Naive thymus-derived CD8-positive, alpha-beta T cell (primary cell): Measurements from ENCODE around the gene EBF3. TPM values are rescaled to one million over a fixed set of nuclear protein-coding genes. Genes with fewer than 3 reads are reported as not detected.

Source experiments
- ATAC-seq, 2 donors: fragments of 150-1000 bp; cut with Tn5 transposase in 1 of 2; sonication (Bioruptor Pico), chemical (Tn5 transposase) in 1 of 2; 1 replicate in 1 of 2; 2 replicates in 1 of 2; pipeline ENCODE4 v1.10.0; 2021; ENCODE audit warnings: mild to moderate bottlenecking in 2 of 2, moderate library complexity in 2 of 2
- POLR2A ChIA-PET: fragments of 350-600 bp; sonication (Branson Sonifier 250); formaldehyde crosslinking; loops from one replicate; lab custom pipeline; 2021; ENCODE audit warnings: antibody characterized with exemption; lab: Charles Lee
- DNase-seq, 10 donors: peaks; one replicate each; pipeline versions ENCODE4 v3.0.0 to v3.0.0-alpha.2; 2020 to 2022
- H3K27ac Mint-ChIP-seq, 10 donors: one replicate each; pipeline ENCODE4 v1.8.0; 2020 to 2022; ENCODE audit warnings: mild to moderate bottlenecking in 10 of 10, mixed read lengths in 10 of 10, moderate library complexity in 4 of 10, inconsistent platforms in 1 of 10
- H3K27me3 Mint-ChIP-seq, 5 donors: one replicate each; pipeline ENCODE4 v1.8.0; 2021 to 2022; ENCODE audit warnings: mixed read lengths in 5 of 5
- H3K36me3 Mint-ChIP-seq, 3 donors: one replicate each; pipeline ENCODE4 v1.8.0; 2020 to 2022; ENCODE audit warnings: mixed read lengths in 3 of 3, mild to moderate bottlenecking in 2 of 3, inconsistent platforms in 1 of 3
- H3K4me1 Mint-ChIP-seq, 4 donors: one replicate each; pipeline ENCODE4 v1.8.0; 2021 to 2022; ENCODE audit warnings: mixed read lengths in 4 of 4
- H3K4me3 Mint-ChIP-seq, 10 donors: one replicate each; pipeline ENCODE4 v1.8.0; 2020 to 2022; ENCODE audit warnings: mild to moderate bottlenecking in 10 of 10, mixed read lengths in 10 of 10, moderate library complexity in 6 of 10, inconsistent platforms in 1 of 10
- H3K9me3 Mint-ChIP-seq, 9 donors: one replicate each; pipeline ENCODE4 v1.8.0; 2020 to 2022; ENCODE audit warnings: mixed read lengths in 9 of 9, mild to moderate bottlenecking in 3 of 9, inconsistent platforms in 1 of 9, moderate library complexity in 1 of 9
- polyA plus RNA-seq, 3 donors: library from polyadenylated mRNA; unstranded; fragments of 300-500 nt; fragmentation: Illumina TruSeq; gene quantifications; one replicate each; pipeline ENCODE4 v1.2.3, GENCODE V29; 2021
- total RNA-seq, 8 experiments: library from RNA in 2 of 8; stranded (reverse) in 2 of 8; gene quantifications; one replicate each; pipeline ENCODE4 v1.2.3 and lab custom pipeline; 2021 to 2026

The EBF3 gene
- total and polyA plus RNA-seq, 5 experiments from 2014 or later = not detected

DNA sequence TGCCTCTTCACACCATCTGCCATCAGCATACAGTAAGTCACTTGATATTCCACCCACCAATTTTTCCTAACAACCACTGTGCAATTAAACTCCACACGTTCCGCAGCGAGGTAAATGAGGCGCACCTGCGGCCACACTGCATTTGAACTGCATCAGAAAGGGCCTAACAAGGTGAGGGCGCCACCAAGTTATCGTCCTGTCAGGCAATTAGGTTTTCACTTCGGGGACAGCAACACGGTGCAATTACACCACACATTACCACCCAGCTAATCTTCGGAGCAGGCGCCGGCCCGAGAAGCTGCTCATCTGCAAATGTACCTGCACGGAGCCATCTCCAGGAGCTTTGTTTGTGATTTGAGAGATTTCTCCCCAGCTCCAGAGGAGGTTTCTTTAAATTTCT lies 84.4 kb downstream of the EBF3 start:
- peaks cover 0 to 7% (median 3%) of the 10 kb centered on the region in 5 donors for H3K27me3 Mint-ChIP-seq
- DNase-seq (no peak), ATAC-seq (no peak)
- no peaks in the 10 kb centered on the region for H3K9me3 Mint-ChIP-seq
- no peaks in the 10 kb centered on the region for H3K4me1 Mint-ChIP-seq
- H3K36me3 Mint-ChIP-seq = no peaks in the 10 kb centered on the region
- H3K27ac Mint-ChIP-seq = no peak overlapping the region
- no peak overlapping the region for H3K4me3 Mint-ChIP-seq
- POLR2A ChIA-PET = no interaction called here

DNA sequence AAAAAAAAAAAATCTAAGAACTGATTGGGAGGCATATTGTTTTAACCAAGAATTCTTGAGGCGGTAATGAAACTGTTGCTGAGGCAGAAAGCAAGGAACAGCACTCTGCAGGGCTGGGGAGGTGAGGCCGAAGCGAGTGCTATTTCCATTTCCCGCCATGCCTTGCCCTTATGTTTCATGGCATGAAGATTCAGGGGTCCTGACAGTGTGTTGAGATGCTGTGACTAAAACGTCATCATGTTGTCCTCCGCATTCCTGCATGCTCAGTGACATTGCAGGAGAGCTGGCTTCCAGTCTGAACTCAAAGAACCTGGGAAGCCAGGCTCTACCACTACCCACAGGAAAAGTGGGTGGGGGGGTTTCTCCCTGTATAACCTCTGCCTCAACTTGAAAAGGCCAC lies 85.2 kb downstream of the EBF3 start:
- H3K27ac Mint-ChIP-seq = no peak overlapping the region
- DNase-seq (no peak), ATAC-seq (no peak)
- H3K9me3 Mint-ChIP-seq = no peaks in the 10 kb centered on the region
- POLR2A ChIA-PET = no interaction called here
- no peak overlapping the region for H3K4me3 Mint-ChIP-seq
- H3K27me3 Mint-ChIP-seq = peaks cover 0 to 7% (median 3%) of the 10 kb centered on the region in 5 donors
- H3K4me1 Mint-ChIP-seq = no peaks in the 10 kb centered on the region
- no peaks in the 10 kb centered on the region for H3K36me3 Mint-ChIP-seq

DNA sequence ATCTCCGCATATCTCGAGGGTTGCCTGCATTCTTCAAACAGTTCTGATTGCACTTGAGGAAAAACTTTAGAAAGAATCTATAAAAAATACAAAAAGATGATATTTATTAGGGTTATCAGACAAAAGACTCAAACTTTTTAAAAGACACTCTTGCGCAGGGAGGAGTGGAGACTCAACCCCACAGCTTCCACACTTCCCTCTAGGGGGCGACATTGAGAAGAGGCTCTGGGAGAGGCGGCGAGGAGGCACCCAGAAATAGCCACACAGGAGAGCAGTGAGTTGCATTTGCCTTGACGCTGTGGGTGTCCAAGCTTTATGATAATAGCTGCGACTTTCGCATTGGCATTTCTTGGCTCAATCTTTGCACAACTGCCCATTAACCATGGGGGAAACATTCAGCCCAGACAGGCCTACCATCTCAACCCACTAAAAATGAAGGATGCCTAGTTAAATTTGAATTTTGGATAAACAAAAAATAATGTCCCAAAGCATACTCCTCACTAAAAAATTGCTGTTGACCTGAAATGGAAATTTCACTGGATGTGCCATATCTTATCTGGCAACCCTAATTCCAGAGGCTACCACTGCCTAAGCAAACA lies 86.2 kb downstream of the EBF3 start:
- Mint-ChIP-seq H3K36me3 (no peaks in the 10 kb centered on the region), H3K4me3 (no peak overlapping the region), H3K9me3 (no peaks in the 10 kb centered on the region), H3K27me3 (peaks cover 0 to 7% (median 4%) of the 10 kb centered on the region in 5 donors), H3K27ac (peak overlapping the region in 1 of 10 donors; percentile 67), H3K4me1 (no peaks in the 10 kb centered on the region)
- DNase-seq (peak in 6 of 10 donors; percentile 10 to 37 (median 24)), ATAC-seq (no peak)
- POLR2A ChIA-PET = no interaction called here

GRCh38 chr10:129876838-129877237 lies 87.2 kb downstream of the EBF3 start:
- Mint-ChIP-seq H3K27me3 (peaks cover 0 to 7% (median 5%) of the 10 kb centered on the region in 5 donors), H3K27ac (no peak overlapping the region), H3K4me1 (no peaks in the 10 kb centered on the region), H3K9me3 (no peaks in the 10 kb centered on the region), H3K36me3 (no peaks in the 10 kb centered on the region), H3K4me3 (no peak overlapping the region)
- DNase-seq (no peak), ATAC-seq (no peak)
- POLR2A ChIA-PET = no interaction called here

- Mint-ChIP-seq H3K4me3 (no peak overlapping the region), H3K36me3 (no peaks in the 10 kb centered on the region), H3K27me3 (peaks cover 0 to 7% (median 5%) of the 10 kb centered on the region in 5 donors), H3K27ac (no peak overlapping the region), H3K9me3 (no peaks in the 10 kb centered on the region), H3K4me1 (peaks cover 3 to 5% (median 3%) of the 10 kb centered on the region in 4 donors)
- no peak for DNase-seq
- POLR2A ChIA-PET = no interaction called here
- ATAC-seq = no peak
Measured at GRCh38 chr10:129875993-129876726, 87.9 kb downstream of the EBF3 start.

DNA sequence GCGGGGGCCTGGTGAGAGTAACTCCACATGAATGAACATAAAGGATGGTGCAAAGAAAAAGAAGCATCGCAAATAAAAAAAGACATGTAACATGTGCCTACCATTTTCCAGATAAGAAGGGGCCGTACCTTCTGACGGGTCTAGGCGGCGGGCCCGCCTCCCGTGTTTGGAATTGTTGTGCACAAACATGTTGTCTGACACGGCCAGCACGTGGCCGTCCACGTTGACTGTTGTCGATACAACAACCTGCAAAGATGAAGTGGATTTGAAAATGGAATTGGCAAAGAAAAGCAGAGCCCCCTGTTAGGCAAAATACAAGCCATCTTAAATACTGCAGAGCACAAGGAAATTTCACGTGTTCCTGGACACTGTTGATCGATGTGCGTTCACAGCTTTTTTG lies 90.7 kb downstream of the EBF3 start:
- no peak overlapping the region for H3K4me3 Mint-ChIP-seq
- H3K27ac Mint-ChIP-seq = no peak overlapping the region
- no peak for ATAC-seq
- no peaks in the 10 kb centered on the region for H3K9me3 Mint-ChIP-seq
- POLR2A ChIA-PET = interaction anchor here (0.7 kb wide), 1 partner anchor 1872 kb away, joined by 4 read pairs; no protein-coding TSS in a partner anchor
- peaks cover 4 to 10% (median 8%) of the 10 kb centered on the region in 4 donors for H3K4me1 Mint-ChIP-seq
- H3K36me3 Mint-ChIP-seq = no peaks in the 10 kb centered on the region
- no peak for DNase-seq
- H3K27me3 Mint-ChIP-seq = peaks cover 0 to 7% (median 5%) of the 10 kb centered on the region in 5 donors

DNA sequence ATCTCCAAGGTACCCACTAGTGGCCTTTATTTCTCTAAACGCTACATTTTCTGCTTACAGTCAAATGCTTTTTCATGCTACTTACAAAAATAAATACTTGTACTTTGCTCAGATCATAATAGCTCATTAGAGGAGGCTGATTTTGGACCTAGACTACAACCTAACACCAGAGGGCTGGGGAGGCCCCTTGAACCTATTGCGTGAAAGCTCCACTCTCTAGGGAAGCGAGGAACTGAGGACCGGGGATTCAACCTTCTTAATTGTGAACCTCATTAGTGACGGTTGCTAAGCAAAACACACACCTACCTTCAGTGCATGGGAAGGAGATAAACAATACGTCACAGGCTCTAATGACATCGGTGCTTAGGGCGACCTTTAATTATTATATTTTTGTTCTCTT lies 92.1 kb downstream of the EBF3 start:
- Mint-ChIP-seq H3K27ac (no peak overlapping the region), H3K27me3 (peaks cover 0 to 7% (median 5%) of the 10 kb centered on the region in 5 donors), H3K4me3 (no peak overlapping the region), H3K4me1 (peaks cover 4 to 10% (median 8%) of the 10 kb centered on the region in 4 donors), H3K9me3 (no peaks in the 10 kb centered on the region), H3K36me3 (no peaks in the 10 kb centered on the region)
- POLR2A ChIA-PET = no interaction called here
- DNase-seq (no peak), ATAC-seq (no peak)

- Mint-ChIP-seq H3K27ac (peak overlapping the region in 2 of 10 donors; percentile 12 to 60), H3K27me3 (peaks cover 0 to 7% (median 5%) of the 10 kb centered on the region in 5 donors), H3K4me3 (peak overlapping the region in 2 of 10 donors; percentile 30 to 60), H3K9me3 (no peaks in the 10 kb centered on the region), H3K36me3 (no peaks in the 10 kb centered on the region), H3K4me1 (peaks cover 4 to 10% (median 8%) of the 10 kb centered on the region in 4 donors)
- DNase-seq (no peak), ATAC-seq (peak in 1 of 2 donors; percentile 25)
- POLR2A ChIA-PET = no interaction called here
Measured at GRCh38 chr10:129870961-129871621, 93.0 kb downstream of the EBF3 start.

DNA sequence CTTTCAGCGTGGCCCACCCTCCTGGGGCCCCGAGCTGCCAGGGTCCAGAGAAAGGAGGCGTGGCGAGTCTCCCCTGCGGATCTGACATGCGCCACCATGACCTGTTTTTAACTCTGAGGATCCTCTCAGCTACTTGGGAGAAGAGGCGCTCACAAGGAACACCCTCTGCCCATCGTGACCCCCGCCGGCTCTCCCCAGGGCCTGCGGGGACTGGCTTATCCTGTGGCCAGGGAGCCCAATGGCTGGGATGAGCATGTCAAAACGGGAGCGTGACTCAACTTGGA lies 93.7 kb downstream of the EBF3 start:
- Mint-ChIP-seq H3K27ac (no peak overlapping the region), H3K9me3 (no peaks in the 10 kb centered on the region), H3K4me3 (no peak overlapping the region), H3K4me1 (peaks cover 4 to 10% (median 8%) of the 10 kb centered on the region in 4 donors), H3K27me3 (peaks cover 0 to 6% (median 2%) of the 10 kb centered on the region in 5 donors), H3K36me3 (no peaks in the 10 kb centered on the region)
- DNase-seq (no peak), ATAC-seq (no peak)
- POLR2A ChIA-PET = no interaction called here

DNA sequence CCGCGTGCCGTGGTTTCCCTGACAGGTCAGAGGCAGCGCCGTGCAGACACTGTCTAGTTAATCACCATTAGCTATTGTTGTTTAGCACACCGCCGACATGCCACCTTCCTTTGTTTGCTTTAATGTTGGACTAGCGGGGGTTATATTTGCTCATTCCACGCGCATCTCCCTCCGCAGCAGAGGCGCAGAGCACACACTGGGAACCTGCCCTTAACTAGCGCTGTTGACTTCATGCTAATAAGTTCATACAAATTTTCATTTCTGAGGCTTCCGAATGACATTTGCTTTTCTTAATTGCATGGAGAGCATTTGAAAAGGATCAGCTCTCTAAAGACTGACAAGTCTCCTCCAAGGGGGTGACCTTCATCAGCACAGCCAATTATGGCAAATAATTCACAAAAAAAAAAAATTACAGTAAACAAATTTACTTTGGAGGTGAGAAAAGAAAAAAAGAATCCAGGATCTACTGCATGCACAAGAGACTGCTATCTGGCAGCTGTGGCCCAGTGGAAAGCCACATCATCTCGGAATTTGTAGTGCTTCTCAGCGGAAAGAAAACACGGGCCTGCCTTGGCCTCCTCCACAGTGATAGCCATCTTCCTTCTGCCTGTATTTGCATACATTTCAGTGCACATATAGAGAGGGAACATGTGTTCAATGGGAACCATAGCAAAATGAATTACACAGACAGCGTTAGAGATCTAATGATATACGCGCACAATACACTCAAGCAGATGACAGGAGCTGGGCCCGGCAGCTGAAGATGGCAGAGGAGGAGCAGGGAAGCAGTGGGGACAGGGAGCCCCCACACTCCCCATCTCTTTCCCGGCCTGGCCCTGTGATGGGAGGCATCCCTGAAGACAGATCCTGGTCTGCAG lies 94.2 kb downstream of the EBF3 start:
- Mint-ChIP-seq H3K36me3 (no peaks in the 10 kb centered on the region), H3K27me3 (peaks cover 0 to 6% (median 0%) of the 10 kb centered on the region in 5 donors), H3K9me3 (no peaks in the 10 kb centered on the region), H3K4me3 (no peak overlapping the region), H3K27ac (peak overlapping the region in 1 of 10 donors; percentile 72), H3K4me1 (peaks cover 4 to 10% (median 8%) of the 10 kb centered on the region in 4 donors)
- POLR2A ChIA-PET = no interaction called here
- ATAC-seq = no peak
- DNase-seq = no peak

DNA sequence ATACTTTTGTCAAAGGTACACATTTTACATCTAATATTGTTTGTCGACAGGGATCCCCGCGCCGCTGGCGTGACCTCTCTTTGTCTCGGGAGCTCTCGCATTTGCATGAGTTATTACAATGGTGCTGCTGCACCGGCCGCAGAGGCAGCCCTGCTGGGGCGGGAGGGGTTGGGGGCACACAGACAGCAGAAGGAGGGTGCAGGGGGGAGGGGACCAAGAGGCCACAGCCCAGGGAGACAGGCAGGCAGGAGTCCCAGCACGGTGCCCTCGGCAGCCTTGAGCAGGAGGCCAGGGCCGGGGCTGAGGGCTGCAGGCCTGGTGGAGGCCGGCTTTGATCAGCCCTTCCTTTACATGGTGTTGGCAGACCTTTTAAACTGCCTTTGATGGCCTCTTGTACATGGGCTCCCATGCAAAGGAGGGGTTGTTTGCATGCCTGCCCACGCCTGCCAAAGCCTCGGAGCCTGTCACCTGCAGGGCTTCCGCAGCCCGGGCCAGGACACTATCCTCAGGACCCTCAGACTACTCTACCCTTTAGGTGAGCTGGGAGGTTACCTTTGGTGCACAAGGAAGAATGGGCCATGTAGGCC lies 95.5 kb downstream of the EBF3 start:
- POLR2A ChIA-PET = no interaction called here
- no peaks in the 10 kb centered on the region for H3K9me3 Mint-ChIP-seq
- peaks cover 0 to 6% (median 0%) of the 10 kb centered on the region in 5 donors for H3K27me3 Mint-ChIP-seq
- H3K4me1 Mint-ChIP-seq = peaks cover 6 to 10% (median 8%) of the 10 kb centered on the region in 4 donors
- no peak for DNase-seq
- no peaks in the 10 kb centered on the region for H3K36me3 Mint-ChIP-seq
- H3K27ac Mint-ChIP-seq = no peak overlapping the region
- no peak for ATAC-seq
- no peak overlapping the region for H3K4me3 Mint-ChIP-seq

- H3K36me3 Mint-ChIP-seq = no peaks in the 10 kb centered on the region
Measured at GRCh38 chr10:129867631-129868179, 96.4 kb downstream of the EBF3 start.

More at GRCh38 chr10:129867631-129868179, 96.4 kb downstream of the EBF3 start:
- Mint-ChIP-seq H3K27me3 (peaks cover 0 to 6% (median 0%) of the 10 kb centered on the region in 5 donors), H3K27ac (peak overlapping the region in 1 of 10 donors; percentile 53), H3K4me1 (peaks cover 6 to 10% (median 8%) of the 10 kb centered on the region in 4 donors), H3K4me3 (no peak overlapping the region), H3K9me3 (no peaks in the 10 kb centered on the region)
- ATAC-seq (no peak), DNase-seq (no peak)
- POLR2A ChIA-PET = no interaction called here
